HG03457 (cell line): Measurements from ENCODE around the gene SDCCAG8.

Source experiments
- ATAC-seq: cut with Tn5 transposase; IDR thresholded peaks from one replicate; pipeline ENCODE4 v1.9.1; 2021; ENCODE audit warnings: moderate number of reproducible peaks; ENCODE audit not compliant: unreplicated experiment

Gene SDCCAG8

DNA sequence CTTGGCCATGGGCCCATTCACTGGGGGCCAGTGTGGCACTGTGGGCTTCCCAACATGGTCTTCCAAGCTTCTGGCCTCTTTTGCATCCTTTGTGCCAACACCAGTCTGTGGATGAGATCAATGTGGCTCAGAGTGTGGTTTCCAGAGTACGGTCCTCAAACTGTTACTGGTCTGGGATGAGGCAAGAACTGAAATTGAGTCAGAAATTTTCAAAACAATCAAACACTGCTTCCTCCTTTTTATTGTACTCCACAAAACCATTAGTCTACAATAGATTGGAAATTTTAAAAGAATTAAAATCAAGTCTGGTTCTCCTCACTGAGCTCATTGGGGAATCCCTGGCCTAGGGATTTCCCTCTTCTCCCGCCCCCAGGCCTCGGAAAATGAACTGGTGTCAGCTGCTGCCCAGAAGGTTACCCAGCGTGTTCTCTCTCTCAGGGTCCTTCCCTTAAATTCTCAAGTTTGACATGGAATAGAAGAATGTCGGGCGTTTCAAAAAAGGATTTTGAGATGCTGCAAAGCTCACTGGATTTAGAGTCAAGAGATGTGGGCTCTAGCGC, 222.0 kb downstream of the SDCCAG8 start:
- no peak for ATAC-seq

DNA sequence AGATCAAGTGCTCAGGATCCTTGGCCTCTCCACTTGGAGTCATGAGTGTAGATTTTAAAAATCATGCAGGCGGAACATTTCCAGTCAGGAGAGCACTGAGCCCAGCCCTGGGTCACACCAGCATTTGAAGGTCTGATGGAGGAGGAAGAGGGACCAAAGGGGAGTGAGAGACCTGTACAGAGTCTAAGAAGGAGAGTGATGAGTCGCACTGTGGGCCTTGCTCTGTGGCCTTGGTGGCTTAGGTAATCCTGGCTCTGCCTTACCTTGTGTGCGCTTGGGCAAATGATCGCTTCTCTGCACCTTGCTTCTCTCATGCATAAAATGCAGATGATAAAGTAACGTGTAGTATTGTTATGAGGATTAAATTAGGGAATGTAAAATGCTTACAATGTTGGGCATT, 225.3 kb downstream of the SDCCAG8 start:
- no peak for ATAC-seq

DNA sequence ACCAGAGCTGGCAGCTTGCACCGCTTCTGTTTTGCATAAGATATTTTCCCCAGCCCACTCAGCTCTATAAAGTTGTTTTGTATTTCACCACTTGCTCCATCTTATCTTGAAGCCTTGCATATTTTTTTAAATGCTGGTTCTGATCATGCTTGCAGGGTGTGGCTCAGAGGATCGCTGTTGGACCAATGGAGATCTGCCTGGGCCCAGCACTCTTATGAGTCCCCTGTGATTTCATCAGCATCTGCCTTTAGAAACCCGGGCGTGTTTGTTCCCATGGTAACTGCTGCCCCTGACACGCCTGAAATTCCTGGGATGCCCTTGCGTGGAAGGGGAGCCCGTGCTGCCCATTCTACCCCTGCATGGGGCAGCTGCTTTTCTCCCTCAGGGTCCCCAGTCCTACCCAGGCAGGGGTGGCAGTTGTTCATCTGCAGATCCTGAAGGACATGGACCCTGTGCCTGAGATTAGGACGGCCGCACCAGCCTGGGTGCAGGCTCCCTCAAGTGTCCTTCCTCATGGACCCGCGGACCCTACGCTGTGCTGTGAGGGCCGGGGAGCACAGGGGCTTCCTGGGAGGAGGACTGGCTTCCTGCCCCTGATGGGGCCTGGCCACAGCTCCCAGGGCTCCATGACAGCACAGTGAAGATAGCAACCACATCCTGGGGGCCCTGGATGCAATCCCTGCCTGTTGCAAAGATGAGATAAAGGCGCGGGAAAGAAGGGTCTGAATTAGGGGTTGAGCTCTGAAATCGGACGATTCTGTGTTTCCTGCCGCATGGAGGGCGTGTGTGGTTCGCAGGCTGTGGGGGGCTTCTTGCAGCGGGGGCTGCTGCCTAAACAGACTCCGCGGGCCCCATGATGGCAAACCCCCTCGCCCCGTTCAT, 226.5 kb downstream of the SDCCAG8 start:
- ATAC-seq: no peak

DNA sequence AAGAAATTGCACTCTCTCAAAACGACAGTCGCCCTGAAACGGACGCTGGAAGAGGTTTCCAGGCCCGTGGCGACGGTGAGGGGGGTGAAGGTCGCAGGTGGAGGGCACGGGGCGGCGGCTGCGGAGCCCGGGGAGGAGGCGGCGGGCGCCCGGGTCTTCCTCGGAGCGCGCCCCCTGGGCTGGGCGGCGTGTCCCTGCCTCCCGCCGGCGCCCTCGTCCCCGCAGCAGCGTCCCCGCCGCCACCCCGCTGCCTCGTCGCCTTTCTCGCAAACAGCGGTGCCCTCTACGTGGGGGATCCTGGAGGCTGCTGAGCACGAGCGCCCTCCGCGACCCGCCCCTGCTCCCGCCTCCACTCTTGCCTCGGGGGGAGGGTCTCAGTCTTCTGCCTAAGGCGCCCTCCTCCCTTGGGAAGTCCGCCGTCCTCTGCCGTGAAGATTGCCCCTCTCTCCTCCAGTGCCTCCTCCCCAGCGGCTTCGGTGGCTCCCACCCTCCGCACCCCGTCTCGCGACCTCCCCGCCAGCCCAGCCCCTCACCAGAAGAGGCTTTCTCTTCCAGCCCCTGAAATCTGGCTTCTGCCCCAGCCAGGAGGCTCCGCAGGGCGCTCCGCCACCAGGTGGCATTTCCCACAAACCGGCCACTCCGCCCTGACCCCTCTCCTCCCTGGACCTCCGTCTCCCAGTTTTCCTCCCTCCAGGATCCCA, 227.4 kb downstream of the SDCCAG8 start:
- ATAC-seq: no peak

DNA sequence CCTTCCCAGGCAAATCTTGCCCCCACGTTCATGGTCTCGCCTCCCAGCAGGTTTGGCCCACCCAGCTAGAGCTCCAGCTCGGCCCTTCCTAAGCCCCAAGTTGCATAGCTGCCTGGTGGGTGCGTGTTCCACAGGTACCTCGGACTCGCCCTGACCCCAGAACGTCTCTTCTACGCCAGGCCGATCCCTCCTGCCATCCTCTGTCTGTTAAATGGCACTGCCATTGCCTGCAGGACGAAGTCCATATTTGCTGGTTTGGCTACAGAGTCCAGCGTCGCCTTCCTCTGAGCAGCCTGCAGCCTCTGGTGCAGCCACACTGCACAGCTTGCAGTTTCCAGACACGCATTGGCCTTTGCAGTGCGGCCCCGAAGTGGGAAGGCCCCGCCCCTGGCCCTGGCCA, 228.1 kb downstream of the SDCCAG8 start:
- no peak for ATAC-seq

DNA sequence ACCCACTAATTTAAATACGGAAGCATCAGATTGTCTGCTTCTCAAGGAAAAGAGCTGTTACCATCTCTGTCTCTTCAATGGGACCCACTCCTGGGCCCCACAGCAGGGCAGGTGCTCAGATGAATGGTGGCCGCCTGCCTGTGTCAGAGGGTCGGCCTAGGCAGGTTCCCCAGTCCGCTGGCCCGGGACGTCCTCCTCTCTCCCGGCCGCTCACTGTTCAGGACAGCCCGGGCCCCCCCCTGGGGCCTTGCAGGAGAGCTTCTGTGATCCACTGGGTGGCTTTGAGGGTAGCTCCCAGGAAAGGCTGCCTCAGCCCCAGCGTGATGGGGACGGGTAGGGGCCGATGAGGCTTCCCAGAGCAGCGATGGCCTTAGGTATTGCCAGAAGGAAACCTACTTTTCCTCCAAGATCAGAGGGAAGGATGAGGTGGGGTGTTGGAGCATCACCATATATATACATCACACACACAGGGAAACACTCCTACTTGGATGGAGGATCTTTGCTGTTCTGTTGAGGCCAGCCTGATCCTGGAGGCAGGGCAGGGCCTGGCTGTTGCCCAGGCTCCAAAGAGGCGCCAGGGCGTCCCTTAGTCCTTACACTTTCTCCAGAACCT, 231.3 kb downstream of the SDCCAG8 start:
- ATAC-seq: no peak

DNA sequence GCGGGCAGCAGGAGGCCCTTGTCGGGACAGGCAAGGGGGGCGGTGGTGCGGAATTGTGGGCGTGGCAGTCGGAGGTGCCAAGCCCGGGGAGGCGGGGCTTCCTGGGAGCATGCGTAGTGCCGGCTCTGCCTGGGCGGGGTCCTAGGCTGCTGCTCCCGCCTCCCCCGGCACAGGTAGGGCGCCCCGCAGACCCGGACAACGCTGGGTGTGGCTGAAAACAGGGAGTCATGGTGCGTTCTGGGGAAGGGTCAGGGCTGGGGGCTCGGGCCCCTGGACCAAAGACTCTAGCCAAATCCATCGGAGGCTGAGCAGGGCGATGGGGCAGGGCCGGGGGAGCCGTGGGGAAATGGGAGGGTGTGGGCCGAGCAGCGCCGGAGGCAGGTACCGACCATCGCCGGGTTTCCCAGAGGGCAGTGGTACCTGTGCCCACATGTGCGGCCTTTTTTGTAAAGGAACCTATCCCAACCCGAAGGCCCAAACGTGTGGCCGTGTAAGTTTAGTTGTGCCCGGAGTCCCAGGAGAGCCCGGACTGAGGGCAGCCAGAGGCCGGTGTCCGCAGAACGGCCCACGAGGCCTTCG, 231.9 kb downstream of the SDCCAG8 start:
- ATAC-seq: no peak

DNA sequence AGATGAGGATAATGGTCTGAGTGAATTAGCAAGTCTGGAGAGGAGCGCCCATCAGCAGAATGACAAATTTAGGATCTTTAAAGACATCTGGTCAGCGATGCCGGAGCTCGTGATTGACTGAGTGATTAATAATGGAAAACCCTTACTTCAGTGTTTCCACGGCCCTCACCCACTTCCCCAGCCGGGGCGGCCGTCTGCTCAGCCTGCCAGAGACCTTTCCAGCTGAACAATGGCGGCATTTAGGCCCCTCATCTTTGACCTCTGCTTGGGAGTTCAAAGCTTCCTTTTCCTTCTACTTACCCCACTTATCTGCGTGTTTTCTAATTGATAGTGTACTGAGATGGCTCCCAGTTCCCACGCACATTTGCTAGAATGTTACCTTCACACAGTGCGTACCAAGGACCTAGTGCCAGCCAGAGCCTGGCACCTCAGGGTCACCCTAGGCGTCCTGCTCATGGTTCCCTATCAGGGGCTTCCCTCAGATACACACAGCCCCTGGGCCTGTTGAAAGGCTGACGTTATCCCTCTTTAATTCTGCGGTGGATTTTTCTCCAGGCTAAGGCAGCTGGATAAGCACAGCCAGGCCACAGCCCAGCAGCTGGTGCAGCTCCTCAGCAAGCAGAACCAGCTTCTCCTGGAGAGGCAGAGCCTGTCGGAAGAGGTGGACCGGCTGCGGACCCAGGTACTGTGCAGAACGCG, 232.8 kb downstream of the SDCCAG8 start:
- no peak for ATAC-seq

DNA sequence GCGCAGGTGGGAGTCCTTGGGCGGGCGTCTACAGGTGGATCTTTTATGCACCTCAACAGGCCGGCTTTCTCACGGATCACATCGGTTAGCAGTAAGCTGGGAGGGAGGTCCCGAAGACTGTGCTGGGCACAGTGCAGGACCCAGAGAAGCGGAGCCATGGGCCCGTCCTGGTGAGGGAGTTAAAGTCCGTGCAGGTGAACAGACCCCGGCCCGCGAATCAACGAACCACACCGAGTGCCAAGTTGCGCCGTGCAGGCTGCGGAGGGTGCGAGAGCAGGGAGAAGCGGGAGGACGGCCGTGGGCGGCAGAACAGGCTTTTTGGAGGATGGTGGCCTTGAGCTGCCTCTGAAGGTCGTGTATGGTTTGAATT, 233.3 kb downstream of the SDCCAG8 start:
- no peak for ATAC-seq

DNA sequence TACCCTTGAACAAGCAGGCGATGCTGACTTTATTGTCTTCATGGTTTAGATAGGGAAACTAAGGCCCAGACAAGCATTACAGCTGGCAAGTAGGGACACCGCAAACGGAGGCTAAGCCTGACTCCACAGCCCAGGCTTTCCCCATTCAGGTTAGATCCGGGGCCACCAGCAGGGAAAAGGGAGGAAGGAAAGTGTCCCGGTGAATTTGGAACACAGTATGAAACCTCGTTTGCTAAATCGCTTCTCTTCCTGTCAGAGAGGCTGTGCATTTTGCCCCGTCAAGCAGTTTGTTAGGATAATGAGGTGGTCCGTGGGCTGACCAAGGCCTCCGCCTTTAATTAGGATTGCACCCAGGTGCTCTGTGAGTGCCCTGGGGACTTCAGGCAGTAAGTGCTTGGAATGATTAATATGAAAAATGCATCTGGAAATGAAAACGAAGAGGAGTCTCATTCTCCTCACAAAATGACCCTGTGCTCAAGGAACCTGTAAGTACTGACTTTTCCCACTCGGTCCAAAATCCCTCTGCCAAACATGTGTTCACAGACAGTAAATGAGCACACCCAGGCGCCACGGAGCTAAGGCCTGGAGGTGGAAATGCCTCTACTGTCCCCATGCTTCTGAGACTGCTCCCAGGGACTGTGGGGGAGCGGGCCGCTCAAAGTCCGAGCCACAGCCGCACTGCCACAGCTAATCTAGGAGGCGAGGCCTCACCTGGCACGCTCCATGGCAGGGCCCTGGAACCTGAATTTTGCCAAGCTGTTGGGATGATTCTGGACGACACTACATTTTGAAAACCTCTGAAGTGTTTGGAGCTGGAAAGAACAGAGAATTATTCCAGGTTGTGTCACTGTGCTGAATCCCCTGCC, 234.1 kb downstream of the SDCCAG8 start:
- no peak for ATAC-seq

DNA sequence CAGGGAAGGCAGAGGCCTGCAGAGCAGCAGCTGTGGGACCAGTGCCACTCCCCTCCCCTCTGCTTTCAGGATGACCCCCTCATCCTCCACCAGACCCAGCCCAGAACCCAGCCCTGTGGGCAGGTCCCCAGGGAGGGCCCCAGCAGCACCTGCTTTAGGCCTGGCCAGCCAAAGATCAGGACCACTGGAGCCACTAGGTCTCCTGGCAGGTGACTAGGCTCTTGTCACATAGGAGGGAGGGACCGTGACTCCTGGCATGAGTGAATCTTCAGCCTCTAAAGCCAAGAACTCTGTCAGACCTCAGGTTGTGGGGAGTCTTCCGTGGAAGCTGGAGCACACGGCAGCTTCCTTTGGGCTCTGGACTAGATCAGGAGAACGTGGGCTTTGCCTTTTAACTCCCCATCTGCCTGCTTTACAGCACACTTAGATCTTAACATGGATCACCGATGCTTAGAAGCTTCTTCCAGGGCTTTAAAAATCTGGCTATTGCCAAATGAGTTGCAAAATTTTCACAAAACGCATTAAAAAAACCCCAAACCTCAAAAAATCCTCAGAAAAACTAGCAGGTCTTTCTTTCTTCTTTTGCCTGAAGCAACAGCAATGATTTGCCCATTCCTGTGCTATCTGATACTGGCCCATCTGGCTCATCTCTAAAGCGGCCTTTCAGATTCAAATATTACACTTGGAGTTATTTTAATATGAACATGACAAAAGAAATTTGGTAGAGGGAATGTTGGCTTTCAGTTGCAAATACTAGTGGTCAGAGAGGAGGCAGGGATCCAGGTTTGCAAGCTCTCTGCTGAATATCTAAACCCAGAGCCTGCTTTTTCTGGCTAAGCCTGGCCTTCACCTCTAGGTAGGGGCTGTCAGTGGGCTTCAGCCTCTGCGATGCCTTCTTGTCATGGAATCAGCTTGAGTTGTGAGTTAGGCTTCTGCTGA, 235.2 kb downstream of the SDCCAG8 start:
- no peak for ATAC-seq

DNA sequence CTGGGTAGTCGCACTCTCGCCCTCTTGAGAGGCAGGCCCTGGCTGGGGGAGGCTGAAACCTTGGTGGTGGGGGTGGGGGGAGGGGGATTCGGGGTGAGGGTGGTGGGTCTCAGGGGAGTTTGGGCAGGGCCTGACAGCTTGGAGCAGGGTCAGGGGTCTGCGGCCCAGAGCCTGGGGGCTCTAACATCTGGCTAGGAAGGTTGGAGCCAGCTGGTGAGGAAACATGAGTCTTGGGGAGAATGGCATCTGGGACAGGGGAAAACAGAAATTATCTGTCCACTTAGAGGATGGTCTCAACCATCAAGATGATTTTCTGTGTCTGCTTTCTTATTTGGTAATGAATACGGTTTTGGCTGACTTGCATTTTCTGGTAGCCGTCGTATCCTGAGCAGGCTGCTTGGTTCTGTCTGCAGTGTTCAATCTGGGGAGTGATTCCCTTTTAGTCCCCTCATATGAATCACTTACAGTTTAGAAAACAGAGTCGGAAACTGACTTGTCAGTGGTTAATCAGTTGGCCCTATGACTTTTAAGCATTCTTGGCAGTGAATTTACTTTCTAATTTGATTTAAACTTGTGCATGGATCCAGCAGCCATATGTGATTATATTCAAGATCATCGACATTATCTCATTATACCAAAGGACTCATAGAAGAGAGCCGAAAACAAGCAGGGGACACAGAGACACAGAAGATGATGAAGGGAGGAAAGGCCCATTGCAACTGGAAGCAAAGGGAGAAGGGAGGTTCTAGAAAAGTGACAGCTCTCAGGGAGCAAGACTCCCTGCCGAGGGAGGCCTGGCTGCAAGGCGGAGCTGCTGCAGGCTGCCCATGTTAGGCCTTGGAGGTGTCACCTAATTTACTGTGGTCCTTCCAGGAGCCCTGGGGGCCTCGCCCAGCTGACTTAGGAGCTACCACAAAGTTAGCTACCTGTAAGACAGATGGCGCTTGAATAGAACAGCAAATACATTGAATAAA, 237.6 kb downstream of the SDCCAG8 start:
- no peak for ATAC-seq

DNA sequence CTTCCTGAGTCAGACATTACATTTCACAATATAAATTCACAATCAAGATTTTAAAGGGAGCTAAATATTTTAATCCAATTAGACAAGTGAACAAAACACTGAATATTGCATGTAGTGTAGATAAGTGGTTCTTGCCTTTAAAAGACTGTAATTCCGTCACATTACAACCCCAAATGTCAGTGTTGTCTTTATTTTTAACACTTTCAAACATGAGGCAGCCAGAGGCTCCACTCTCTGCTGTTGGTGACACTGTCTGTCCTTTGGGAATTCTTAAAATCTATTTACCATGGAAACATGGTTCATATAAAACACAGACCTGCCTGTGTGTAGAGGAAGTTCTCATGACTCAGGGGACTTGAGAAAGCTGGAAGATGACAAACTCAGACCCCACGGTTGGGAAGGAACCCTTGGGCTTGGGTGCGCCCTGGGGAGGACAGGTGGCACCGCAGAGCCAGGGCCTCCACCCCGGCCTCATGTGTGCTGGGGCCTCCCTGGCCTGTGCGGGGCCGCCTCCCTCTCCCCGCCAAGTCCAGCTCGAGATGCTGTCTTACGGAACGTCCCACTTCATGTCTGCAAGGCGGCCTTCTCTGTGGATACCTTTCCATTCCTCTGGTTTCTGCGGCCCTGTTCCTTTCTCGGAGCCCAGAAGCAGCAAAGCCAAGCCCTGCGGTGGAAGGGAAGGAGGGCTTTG, 239.0 kb downstream of the SDCCAG8 start:
- no peak for ATAC-seq

DNA sequence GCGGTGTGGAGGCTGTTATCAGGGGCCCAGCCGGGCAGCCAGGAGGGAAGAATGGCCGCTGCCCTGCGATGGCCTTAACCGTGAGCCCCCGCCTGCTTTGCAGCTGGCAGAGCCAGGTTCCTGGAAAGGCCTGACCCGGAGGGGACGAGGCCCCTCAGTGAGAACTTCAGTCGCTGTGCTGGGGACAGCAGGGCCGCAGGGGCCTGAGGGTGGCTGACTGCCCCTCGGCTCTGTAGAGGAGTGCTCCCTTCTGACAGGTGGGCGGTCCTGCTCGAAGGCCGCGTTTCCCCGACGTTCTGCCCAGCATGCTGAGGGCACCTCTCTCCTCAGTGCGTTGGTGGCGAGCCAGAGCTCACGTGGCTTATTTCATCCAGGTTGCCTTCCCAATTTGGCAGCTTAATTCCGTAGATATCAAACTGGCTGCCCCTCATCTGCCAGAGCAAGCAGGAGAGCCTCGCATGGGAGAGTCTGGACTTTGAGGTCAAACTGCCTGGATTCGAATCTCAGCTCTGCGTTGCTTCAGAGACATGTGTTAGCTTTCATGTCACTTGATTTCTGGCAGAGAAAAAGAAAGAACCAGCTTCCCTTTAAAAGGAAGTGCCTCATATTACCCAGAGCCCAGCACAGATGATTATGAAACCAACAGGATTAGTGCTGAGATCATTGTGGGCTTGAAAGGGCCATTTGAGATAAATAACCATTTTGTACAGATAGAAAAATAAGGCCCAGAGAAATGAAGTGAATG, 239.8 kb downstream of the SDCCAG8 start:
- no peak for ATAC-seq

DNA sequence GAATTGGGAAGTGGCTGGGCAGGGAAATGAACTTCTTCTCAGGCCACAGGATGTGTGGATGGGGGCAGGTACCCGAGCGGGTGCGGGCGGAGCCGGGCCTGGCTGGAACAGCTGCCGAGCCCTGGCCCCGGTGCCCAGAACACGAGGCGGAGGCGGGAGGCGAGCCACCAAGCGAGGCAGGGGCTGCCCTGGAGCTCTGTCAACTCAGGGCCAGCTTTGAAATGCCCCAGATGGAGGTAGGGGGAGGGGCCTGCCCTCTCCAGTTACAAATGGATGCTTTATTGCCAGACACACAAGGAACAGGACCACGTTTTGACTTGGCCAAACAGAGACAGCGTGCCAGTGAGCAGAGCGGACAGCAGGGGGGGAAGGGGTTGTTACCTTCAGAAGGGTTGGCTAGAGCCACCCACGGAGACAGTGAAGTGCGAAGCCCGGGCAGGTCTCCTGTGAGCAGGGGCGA, 240.4 kb downstream of the SDCCAG8 start:
- ATAC-seq: no peak

DNA sequence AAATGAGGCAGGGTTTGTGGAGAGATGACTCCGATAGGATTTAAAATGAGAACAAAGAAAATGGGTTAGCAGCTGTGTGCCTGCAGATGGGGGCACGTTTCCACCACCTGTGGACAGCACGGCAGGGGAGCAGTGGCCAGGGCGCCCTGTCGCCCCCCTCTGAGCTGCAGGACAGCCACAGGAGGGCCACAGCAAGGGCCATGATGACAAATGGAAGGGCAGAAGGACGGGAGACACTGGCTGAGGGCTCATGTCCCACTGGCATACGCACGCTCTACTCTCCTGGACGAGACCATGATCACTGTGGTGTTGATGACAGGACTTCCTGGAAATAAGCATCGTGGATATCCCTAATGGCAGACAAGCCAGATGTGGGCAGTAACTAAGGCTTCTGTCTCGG, 241.0 kb downstream of the SDCCAG8 start:
- ATAC-seq: no peak
